Mammary epithelial cell (primary cell): ENCODE data around the gene TMEM183A.

Experiments
- CTCF ChIP-seq, 2 donors: IDR thresholded peaks in 1 of 2; conservative IDR thresholded peaks in 1 of 2; 2 replicates each; pipeline ENCODE4 v1.5.1; 2011 to 2012; ENCODE audit warnings: inconsistent platforms in 2 of 2, low read length in 2 of 2, mild to moderate bottlenecking in 2 of 2, control low read depth in 1 of 2, low read depth in 1 of 2; ENCODE audit not compliant: insufficient read depth in 1 of 2; ENCODE audit errors: extremely low read depth in 1 of 2
- EZH2 ChIP-seq: IDR thresholded peaks from 2 replicates; pipeline ENCODE4 v1.6.1; 2012; ENCODE audit warnings: low read length, inconsistent platforms, borderline replicate concordance

- TF ChIP-seq CTCF (conservative IDR thresholded peaks at IDR 0.05 in 1 of 2, IDR thresholded peaks at IDR 0.05 in 1 of 2; ENCODE audit: extremely low read depth in 1 of 2, insufficient read depth in 1 of 2, low read depth in 1 of 2, low read length in 2 of 2) (no peak), EZH2 (no peak)
Observed at GRCh38 chr1:202987255-202987654, 19.9 kb upstream of the TMEM183A start.
